HG03135 (cell line): Measurements from ENCODE around the gene GALNT13.
A peak's percentile ranks its signal among the peaks of the same experiment; 100 is the strongest.

Source experiments
- ATAC-seq: cut with Tn5 transposase; IDR thresholded peaks from one replicate; pipeline ENCODE4 v1.9.1; 2021; ENCODE audit warnings: mild to moderate bottlenecking, moderate library complexity; ENCODE audit not compliant: unreplicated experiment

The GALNT13 gene

DNA sequence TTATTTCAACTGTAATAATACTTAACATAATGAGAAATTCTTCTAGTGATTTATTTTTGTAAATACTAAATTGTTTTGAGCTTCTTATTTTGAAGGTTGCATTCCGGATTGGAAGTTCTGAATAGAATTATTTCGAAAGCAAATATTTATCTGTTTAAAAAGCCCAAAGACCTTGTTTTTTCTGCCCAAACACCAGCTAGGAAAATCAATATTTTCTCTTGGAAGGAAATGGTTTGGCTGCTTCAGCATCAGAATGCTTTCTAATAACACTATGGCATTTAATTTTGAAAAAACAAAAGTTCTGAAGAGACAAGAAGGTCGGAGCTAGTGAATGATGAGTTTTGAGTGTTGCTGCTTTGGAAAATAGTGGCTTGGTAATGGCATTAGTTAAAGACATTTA lies 522.9 kb downstream of the GALNT13 start:
- ATAC-seq, result no peak

DNA sequence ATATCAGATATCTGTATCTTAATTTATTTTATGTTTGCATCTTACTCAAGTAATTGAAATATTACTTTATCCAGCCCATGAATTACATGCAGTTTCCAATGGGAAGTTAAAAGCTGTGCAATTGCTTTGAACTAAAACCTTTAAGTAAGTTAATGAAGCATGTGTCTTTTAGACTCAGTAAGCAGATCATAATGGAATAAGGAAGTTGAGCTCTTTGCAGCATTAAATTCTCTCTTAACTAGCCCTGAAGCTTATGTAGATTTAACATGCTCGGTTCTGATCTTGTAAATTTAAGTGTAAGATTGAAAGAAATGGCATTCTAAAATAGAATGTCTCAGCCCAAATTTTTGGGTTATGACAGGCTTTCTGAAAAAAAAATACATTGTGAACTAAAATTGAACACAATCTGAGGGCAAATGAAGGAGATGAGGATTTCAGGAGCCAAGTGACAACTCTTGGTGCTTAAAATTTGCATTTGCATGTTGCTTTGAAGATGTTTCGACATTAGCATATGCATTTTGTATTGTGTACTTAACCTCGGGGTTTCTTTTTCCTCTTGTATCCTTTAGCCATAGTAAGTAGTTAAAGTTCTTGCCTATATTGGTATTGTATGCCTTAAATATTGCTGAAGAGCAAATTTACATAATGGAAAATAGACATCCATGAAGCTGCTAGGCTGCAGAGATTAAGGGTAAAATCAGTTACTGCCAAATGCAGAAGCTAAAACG lies 529.0 kb downstream of the GALNT13 start:
- ATAC-seq, result no peak

DNA sequence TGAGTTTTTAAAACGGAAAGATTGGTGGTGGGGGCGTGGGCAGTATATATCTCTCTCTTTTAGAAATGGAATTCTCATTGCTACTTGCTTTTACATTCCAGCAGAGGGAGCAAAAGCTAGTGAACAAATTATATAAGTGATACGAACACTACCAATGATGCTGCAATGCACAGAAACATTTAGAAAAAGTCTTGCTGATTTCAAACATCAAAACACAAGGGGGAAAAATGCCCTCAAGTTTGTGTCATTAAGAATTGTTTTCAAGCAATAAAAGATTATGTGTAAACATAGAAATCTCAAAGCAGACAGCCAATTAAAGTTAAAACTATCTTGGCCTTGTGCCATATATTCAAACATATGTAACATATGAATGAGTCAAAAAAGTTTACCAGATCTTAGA lies 530.5 kb downstream of the GALNT13 start:
- peak; percentile 52 for ATAC-seq

DNA sequence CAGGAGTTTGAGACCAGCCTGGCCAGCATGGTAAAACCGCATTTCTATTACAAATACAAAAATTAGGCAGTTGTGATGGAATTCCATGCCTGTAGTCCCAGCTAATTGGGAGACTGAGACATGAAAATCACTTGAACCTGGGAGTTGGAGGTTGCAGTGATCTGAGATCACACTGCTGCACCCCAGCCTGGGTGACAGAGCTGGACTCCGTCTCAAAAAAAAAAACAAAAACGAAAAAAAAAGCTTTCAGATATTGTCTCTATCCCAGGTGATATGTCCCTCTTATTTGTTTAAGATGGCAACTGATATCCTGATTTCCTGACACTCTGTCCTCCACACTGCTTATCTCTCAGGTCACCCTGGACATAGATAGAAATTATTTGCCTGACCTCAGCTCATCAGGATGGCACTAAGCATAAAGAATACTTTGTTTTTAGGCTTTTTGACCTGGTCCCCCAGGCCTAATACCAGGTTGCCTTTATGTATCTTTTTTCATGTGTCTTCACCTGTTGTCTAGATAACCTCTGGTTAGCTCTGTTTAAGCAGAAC lies 531.6 kb downstream of the GALNT13 start:
- no peak for ATAC-seq

DNA sequence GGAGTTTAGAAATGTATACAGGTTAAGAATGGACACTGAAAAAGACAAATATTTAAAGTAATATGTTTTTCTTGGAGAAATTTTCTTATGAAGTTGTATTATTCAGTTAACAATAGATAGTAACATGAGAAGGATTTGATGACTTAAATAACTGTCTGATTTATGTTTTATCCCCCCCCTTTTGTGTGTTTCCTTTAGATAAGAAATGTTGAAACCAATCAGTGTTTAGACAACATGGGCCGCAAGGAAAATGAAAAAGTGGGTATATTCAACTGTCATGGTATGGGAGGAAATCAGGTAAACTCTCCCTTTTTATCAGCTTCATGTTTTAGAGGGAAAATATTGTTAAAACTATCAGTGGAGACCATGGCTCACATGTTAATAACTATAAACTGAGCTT lies 537.1 kb downstream of the GALNT13 start:
- ATAC-seq, result no peak

DNA sequence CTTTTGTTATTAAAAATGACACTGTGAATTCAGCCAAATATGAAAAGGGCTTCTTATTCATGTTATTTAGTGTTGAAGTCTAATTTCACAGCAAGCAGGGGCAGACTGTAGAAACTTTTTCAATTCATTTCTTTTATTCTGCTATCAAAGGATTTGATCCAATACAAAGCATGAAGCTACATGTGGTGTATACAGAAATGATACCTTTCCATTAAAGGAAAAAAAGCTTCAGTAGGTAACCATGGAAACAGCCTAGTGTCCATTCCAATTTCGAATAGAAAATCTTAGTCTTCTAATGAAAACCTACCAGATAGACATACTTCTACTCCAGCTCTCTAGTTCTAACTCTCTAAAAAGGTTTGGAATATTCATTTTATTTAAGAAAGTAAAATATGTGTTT lies 550.5 kb downstream of the GALNT13 start:
- no peak for ATAC-seq

DNA sequence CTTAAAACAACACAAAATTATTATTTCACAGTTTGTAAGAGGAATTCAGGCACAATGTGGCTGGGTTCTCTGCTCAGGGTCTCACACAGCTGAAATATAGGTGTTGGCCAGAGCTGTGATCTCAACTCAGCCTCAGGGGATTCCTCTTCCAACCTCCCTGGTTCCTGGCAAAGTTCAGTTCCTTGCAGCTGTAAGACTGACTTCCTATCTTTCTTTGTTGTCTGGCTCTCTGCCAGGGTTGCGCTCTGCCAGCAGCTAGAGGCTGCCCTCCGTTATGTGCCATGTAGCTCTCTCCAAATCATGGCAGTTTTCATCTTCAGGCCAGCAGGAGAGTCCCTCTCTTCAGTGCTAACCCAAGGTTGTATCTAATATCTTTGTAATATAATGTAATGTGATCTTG lies 554.3 kb downstream of the GALNT13 start:
- ATAC-seq, result no peak

DNA sequence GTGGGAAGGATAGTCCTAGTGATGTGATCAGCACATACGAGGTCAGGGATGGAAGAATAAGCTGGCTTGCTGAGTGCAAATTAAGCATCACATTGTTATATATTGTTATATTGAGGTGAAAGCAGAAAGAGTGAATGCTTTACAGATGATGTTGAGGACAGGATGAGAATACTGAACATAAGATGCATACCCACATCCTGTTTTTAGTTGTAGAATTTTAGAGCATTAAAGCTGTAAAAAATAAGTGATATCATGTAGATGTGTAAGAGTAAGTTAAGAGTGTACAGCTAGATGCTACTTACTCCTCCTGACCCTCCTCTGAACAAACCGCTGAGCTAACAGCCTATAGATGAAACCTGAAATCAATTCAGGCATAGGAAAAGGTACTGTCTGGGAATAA lies 555.7 kb downstream of the GALNT13 start:
- no peak for ATAC-seq

DNA sequence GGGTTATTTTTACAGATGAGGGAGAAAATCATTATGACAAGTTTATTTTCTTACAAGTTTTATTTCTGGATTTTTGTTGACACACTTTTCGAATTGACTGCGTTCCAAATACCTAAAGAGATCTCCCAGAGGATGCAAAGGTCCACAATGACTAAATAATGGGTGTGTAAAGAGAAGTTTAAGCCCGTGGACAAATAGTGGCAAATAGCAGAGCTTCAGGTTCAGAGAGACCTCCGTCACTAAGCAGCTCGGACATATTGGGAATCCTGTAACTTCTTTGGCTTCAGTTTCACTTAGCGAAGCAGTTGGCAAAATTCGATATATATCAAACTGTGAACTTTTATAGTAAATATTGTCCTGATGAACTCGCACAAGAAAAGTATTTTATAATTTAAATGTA lies 556.3 kb downstream of the GALNT13 start:
- no peak for ATAC-seq

DNA sequence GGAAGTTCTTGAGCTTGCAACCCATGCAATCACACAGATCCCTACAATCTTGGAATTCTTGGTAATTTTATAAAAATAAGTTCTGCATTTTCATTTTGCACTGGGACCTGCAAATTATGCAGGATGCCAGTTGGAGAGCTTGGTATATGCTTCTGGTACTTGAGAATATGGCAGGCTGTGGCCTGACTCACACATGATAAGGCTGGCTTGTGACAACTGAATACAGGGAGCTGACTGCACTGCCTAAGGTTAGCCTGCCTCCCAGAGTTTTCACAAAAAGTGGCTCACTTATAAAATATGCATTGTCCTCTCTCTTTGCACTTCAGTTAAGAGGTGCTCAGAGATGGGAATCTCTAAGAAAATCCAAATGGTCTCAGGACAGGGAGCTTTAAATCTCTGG lies 561.3 kb downstream of the GALNT13 start:
- ATAC-seq, result no peak

DNA sequence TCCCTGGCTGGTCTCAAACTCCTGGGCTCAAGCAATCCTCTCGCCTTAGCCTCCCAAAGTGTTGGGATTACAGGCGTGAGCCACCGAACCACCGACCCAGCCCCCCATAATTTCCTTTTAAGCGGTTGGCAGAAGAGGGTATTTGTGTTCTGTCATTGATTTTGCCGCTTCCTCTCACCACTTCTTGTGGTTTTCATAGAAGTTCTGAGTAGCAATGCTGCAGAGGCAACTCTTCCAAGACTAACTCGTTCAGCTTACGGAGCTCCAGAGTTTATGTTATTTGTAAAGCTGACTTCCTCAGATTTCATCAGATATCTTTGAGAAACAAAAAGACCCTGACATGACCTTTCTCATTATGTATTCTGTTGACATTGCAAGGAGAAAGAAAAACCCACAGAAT lies 565.4 kb downstream of the GALNT13 start:
- ATAC-seq, result no peak

DNA sequence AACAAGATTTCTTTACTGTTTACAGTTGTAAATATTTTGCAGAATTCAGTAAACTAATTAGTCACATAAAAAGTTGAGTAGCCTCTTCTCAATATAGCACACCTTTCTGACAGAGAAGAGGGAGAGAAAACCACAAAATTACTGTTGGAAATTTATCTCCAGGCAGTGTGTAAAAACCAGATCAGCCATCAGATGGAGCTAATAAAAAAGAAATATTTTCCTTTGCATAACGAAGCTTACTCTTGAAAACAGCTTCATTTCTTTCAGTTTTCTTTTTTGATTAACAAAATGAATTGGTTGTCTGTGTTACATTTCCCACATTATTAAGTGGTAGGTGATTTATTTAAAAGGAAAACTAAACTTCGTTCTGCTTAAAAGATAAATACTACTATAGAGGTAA lies 567.4 kb downstream of the GALNT13 start:
- no peak for ATAC-seq

DNA sequence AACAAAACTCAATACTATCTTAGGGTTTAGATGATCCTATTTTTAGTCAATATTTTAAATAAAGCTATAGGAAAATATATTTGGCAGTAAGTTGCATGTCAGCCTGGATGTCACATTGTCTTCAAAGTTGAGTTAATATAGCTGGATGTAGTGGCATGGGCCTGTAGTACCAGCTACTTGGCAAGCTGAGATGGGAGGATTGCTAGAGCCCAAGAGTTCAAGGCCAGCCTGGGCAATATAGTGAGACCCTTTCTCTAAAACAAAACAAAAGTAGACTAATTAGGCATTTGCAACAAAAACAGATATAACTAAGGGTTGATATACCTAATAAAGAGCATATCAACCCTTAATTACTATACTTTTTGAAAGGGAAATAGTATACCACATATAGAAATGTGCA lies 572.2 kb downstream of the GALNT13 start:
- ATAC-seq, result no peak

DNA sequence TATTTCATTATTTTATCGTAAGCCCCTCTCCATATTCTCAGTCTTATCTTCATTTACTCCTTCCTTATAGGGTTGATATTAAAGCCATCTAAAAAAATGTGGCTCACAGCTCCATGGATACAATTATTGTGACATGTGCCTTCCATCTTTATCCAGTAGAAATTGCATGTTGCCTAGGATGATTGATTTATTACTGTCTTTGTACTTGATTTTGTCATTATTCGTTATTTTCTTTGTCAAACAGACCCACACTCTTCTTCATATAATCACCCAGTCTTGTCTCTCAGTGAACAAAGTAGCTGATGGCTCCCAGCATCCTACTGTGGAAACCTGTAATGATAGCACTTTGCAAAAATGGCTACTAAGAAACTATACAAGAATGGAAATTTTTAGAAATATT lies 574.6 kb downstream of the GALNT13 start:
- no peak for ATAC-seq

DNA sequence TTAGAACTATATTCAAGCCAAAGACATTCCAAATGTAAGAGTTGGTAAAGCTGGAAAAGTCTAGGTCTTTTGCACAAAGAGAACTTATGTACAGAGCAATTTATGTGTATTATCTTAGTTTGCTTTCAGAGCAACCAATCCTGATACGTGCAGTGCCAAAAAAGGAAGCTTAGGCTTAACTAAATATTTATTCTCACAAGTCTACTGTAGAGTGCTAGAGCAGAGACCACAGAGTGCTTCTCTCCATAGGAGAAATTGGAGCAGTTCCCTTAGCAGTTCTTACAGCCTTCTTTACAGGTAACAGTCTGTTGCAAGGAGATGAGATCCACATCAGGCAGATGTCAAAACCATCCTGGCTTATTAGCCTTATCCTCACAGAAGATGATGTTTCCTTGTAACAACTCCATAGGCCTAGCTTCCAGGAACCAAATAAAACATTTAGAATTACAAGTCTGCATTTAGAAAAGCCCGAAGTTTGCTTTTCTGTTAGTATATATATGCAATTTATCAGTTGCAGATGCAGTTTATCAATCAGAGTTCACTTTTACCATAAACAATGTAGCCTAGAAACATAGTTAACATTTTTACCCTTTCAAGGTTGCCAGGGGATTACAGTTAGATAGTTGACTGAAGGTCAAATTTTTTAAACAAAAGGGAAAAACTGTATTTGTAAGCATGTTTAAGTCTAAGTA lies 576.2 kb downstream of the GALNT13 start:
- ATAC-seq, result no peak

DNA sequence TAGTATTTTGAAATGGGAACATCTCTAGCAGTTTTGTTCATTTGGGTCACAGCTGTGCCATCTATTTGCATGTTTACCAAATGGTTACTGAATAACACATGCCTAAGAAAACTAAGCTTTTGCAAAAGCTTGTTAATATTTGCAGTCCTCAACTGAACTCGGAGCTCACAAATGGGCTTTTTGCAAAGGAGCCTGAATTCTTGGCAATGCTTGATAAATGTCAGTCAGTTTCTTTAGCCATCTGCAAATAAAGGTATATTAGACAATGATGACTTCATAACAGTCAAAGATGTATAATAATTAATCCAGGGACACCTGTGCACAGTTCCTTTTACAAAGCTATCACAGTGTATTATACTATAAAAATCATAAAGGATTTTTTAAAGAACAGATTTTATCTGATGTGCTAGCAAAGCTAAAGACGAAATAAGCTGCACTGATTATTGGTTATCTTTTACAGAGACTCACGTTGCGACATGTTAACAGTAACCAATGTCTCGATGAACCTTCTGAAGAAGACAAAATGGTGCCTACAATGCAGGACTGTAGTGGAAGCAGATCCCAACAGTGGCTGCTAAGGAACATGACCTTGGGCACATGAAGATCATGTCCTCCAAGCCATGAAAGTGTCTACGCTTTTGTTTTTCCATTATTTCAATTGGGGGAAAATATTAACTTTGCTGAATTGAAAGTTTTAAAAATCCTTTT lies 578.4 kb downstream of the GALNT13 start:
- no peak for ATAC-seq

DNA sequence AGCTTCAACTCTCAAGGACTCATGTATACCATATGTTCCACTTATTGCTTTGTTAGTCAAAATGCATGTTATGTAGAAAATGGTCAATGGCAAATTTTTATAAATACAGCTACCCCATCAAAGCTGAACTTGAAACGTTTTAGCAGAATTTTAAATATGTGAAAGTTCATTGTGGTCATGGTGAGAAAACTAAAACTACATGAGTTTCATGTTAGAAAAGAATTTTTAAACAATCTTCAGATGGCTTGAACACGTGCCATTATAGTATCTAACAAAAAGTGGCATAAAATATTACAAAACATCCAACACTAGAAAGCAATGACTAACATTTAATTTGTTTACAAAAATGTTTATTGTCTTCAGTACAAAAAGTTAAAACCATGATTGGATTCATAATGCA lies 580.7 kb downstream of the GALNT13 start:
- no peak for ATAC-seq

DNA sequence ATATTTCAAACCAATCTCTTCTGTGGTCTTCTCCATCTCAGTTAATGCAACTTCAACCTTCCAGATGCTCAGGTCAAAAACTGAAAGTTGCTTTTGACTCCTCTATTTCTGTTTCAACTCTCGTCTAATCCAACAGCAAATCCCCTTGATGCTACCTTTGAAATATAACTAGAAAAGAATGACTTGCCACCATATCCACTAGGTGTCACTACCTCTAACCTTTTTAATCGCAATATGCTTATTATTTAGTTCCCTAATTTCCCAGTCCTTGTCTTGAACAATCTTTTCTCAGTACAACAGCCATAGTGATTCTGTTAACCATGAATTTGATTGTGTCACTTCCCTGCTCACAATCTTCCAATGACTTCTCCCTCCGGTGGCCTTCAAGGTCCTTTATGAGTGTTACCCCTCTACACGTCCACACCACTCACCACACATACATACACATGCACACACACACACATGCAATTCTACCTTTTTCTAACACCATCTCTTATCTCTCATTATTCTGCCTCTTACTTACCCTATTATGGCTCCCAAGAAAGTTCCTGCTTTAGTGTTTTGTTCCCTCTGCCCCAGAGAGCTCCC lies 581.3 kb downstream of the GALNT13 start:
- ATAC-seq, result no peak

DNA sequence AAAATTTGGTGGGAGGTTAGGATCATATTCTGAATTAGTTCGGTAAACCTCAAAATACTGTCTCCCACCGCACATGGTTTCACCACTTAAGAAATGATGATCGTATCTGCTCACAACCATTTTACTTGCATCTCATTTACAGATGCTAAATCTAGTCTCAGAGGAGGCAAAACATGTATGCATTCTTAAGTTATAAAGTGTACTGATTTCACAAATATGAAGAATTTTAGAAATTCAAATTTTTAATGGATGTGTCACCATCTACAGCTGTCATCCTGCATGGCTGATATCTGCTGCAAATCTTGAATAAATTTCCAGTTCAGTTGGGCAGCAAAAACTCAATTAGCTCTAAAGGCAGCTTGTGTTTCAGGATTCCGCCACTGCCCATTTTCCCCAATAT lies 583.4 kb downstream of the GALNT13 start:
- ATAC-seq, result no peak

DNA sequence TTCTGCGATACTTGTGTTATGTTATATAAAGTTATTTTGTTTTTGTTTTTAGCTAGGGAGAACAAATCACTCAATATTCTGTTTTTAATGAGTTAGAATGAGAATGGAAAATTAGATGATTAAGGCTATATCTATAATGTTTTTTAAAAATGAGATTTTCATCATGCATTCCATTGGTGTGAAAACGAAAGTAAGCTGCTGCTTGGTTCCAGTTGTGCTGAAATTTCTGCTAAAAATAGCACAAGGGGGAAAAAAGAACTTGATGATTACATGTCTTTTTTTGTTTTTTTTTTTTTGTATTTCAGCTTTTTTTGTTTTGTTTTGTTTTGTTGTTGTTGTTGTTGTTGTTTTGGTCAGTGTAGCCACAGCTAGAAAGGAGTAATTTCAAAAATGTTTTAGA lies 584.1 kb downstream of the GALNT13 start:
- no peak for ATAC-seq

DNA sequence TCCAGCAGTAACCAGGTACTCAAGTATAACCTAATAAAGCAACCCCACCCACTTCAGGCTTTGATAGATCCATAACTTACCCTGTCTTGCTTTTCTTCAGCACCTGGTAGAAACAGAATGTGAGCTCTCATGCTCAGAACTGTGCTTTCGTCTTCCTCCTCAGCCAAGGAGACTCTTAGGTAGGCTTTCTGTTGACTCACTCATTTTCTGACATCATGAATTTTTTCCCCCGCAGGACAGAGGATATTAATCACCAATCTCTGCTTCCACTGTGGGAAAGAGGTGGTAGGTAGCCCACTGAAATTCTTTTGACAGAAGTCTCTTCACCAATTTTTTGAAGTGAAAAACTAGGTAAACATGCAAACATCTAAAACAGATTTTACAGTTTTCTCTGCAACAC lies 585.6 kb downstream of the GALNT13 start:
- no peak for ATAC-seq

DNA sequence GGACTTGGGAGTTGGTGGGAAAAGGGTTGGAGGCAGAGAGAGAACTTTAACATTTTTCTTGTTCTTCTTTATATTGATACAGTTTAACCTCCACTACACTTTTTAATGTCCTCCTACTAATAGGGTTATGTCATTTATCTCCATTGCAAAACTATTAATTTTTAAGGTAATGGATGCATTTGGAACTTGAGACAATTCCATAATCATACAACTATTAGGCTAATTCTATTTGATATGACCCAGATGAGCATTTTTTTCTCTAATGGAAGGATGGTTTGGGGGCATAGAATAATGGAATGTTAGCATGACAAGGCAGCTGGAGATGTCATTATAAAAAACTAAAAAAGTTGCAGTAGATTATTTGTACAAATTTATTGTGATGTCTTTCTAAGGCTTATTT lies 587.6 kb downstream of the GALNT13 start:
- ATAC-seq, result no peak
